Measurements from ENCODE around the gene MKRN2OS. TPM values are rescaled to one million over a fixed set of nuclear protein-coding genes. Genes with fewer than 3 reads are reported as not detected.

MKRN2OS gene
- total RNA-seq, 1 donor from 2014 or later: not detected

GRCh38 chr3:12588039-12589009 lies 43.0 kb upstream of the MKRN2OS start:
- Mint-ChIP-seq H3K27ac (ENCODE audit: unreplicated experiment) (no peak overlapping the region), H3K4me3 (ENCODE audit: unreplicated experiment) (peak overlapping the region; percentile 6), H3K36me3 (ENCODE audit: low read depth, unreplicated experiment) (peaks cover 36% of the 10 kb centered on the region)

DNA sequence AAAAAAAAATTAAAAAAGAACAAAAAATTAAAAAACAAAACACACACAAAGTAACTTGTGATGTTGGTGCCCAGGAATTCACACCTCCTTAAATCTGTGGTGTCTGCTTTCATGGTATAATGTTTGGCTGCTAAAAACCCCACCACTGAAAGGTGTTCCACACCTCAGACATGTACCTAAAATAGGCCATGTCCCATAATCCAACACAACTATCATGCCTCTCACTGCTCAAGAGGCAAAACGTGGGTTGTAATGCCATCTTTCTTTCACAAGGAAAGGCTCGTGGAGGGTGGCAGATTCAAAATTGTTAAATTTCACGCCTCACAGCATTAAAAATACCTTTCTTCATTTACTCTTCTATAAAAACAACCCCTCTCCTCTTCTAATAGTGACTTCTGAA lies 41.1 kb upstream of the MKRN2OS start:
- no peaks in the 10 kb centered on the region for H3K9me3 Mint-ChIP-seq (ENCODE audit: unreplicated experiment)
- TF ChIP-seq CTCF (IDR thresholded peaks at IDR 0.05; ENCODE audit: unreplicated experiment): no peak
- H3K4me3 Mint-ChIP-seq (ENCODE audit: unreplicated experiment): no peak overlapping the region
- peaks cover 35% of the 10 kb centered on the region for H3K36me3 Mint-ChIP-seq (ENCODE audit: low read depth, unreplicated experiment)
- peaks cover 8% of the 10 kb centered on the region for H3K4me1 Mint-ChIP-seq (ENCODE audit: unreplicated experiment)
- no peak for DNase-seq (ENCODE audit: low spot score)
- no peak overlapping the region for H3K27ac Mint-ChIP-seq (ENCODE audit: unreplicated experiment)
- peaks cover 13% of the 10 kb centered on the region for H3K27me3 Mint-ChIP-seq (ENCODE audit: unreplicated experiment)

More at GRCh38 chr3:12588039-12589009, 43.0 kb upstream of the MKRN2OS start:
- no peak for DNase-seq (ENCODE audit: low spot score)
- Mint-ChIP-seq H3K9me3 (ENCODE audit: unreplicated experiment) (no peaks in the 10 kb centered on the region), H3K4me1 (ENCODE audit: unreplicated experiment) (peaks cover 8% of the 10 kb centered on the region), H3K27me3 (ENCODE audit: unreplicated experiment) (peaks cover 11% of the 10 kb centered on the region)
- no peak for TF ChIP-seq CTCF (IDR thresholded peaks at IDR 0.05; ENCODE audit: unreplicated experiment)

DNA sequence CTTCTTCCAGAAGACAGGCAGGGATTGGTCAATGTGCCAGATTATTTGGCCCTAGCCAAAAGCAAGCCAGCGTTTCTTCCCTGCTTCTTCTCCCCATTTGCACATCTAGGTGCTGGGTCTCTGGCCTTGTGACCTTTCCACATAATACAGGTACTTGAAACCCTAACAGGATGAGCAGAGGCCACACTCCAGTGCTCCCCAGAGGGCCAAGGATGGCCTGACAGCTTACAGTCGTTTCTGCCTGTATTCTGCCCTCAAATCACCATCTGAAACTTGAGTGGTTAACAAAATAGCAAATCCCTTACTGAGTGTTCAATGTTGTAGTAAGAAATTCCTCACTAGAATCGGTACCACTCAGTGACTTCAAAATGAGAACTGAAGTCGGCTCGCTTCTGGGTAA lies 40.7 kb upstream of the MKRN2OS start:
- H3K9me3 Mint-ChIP-seq (ENCODE audit: unreplicated experiment): no peaks in the 10 kb centered on the region
- H3K36me3 Mint-ChIP-seq (ENCODE audit: low read depth, unreplicated experiment): peaks cover 36% of the 10 kb centered on the region
- H3K4me1 Mint-ChIP-seq (ENCODE audit: unreplicated experiment): peaks cover 10% of the 10 kb centered on the region
- DNase-seq (ENCODE audit: low spot score): no peak
- TF ChIP-seq CTCF (IDR thresholded peaks at IDR 0.05; ENCODE audit: unreplicated experiment): no peak
- H3K4me3 Mint-ChIP-seq (ENCODE audit: unreplicated experiment): no peak overlapping the region
- H3K27ac Mint-ChIP-seq (ENCODE audit: unreplicated experiment): peak overlapping the region; percentile 30
- peaks cover 13% of the 10 kb centered on the region for H3K27me3 Mint-ChIP-seq (ENCODE audit: unreplicated experiment)

DNA sequence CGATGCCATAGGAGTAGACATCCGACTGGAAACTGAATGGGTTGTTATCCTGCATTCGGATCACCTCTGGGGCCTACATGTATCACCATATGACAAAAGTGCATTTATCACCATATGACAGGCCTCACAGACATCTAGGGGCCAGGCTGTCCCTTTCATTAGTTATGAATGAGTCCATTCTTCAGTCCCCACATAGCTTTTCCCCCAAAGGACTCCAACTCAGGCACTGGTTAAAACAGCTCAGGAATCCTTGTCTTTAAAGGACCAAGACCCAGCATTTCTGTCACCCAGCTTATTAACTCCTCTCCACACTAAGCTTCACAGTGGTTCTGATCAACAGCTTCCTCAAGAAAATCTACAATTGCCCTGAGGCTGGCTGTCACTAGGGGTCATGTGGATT lies 39.9 kb upstream of the MKRN2OS start:
- peak overlapping the region; percentile 45 for H3K27ac Mint-ChIP-seq (ENCODE audit: unreplicated experiment)
- H3K4me3 Mint-ChIP-seq (ENCODE audit: unreplicated experiment): no peak overlapping the region

More for the DNA sequence above, 39.9 kb upstream of the MKRN2OS start:
- H3K4me1 Mint-ChIP-seq (ENCODE audit: unreplicated experiment): peaks cover 13% of the 10 kb centered on the region
- peaks cover 34% of the 10 kb centered on the region for H3K36me3 Mint-ChIP-seq (ENCODE audit: low read depth, unreplicated experiment)
- peaks cover 8% of the 10 kb centered on the region for H3K27me3 Mint-ChIP-seq (ENCODE audit: unreplicated experiment)
- DNase-seq (ENCODE audit: low spot score): no peak
- H3K9me3 Mint-ChIP-seq (ENCODE audit: unreplicated experiment): no peaks in the 10 kb centered on the region
- no peak for TF ChIP-seq CTCF (IDR thresholded peaks at IDR 0.05; ENCODE audit: unreplicated experiment)

Measured in endothelial cell (in vitro differentiated cells).